NCI-H2029 treated with DMSO at 0.1 percent for 48 hours (cell line): Measurements from ENCODE around the gene CHCHD6.

Source experiments
- DNase-seq: peaks from one replicate; lab custom pipeline; 2025; lab: John Stamatoyannopoulos, UW

The CHCHD6 gene

GRCh38 chr3:126895178-126896066 is 191.4 kb downstream of the CHCHD6 start:
- no peak for DNase-seq

- no peak for DNase-seq
These were observed 192.0 kb downstream of the CHCHD6 start for GRCh38 chr3:126896067-126896441.

DNA sequence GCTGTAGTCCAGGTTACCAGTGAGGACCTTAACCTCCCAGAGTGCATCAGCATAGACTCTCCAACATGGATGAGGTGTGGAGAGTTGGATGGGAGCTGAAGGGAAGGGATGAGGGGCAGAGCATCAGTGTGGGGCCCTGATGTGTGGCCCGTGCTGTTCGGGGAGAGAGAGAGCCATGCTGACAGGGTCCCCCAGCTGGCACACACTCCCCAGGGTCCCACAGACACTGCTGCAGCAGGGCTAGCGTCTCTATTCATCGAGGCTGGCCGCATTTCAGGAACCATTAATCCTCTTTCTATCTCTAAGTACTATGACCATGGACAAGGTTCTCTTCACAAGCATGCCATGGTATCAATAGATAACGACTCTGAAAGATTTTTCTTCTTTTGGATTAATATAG is 192.9 kb downstream of the CHCHD6 start:
- DNase-seq: no peak

DNA sequence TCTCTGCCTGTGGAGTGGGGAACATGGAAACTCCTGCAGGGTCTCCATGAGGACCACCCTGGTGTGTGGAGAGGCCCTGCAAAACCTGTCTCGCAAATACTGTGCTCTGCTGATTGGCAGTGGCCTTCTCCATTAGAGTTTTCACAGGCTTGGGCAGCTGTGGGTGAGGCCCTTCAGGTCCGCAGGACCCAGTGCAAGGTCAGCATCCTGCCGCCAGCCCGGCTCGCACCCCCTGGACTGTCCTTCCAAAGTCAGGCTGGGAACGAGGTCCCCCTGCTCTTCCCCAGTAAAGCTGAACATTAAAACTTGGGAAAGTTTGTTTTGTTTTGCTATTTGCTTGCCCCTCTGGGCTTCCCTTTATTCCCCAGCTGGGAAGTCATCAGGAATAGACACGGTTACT is 193.9 kb downstream of the CHCHD6 start:
- DNase-seq: no peak

DNA sequence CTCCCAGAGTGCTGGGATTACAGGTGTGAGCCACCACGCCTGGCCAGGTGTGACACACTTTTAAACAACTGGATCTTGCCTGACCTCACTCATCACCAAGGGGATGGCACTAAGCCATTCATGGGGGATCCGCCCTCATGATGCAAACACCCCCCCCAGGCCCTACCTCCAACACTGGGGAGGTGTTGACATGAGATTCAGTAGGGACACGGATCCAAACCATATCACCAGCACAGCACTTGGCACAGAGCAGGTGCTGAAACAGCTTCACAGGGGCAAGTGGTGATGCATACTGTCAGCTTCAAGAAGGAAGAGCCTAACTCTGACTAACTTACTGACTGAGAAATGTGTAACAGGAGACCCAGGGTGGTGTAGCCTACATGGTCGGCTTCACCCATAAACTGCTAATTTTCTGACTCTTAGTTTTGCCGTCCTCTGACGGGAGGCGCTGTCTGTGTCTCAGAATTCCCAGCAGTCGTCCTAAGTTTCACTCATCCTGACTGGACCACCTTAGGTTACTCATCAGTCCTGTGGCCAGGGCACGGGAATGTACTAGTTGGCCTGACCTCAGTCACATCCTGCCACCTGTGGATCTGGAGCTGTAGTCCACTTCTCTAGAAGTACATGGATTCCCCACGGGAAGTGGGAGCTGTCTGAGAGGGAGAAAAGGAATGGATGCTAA is 197.0 kb downstream of the CHCHD6 start:
- no peak for DNase-seq

DNA sequence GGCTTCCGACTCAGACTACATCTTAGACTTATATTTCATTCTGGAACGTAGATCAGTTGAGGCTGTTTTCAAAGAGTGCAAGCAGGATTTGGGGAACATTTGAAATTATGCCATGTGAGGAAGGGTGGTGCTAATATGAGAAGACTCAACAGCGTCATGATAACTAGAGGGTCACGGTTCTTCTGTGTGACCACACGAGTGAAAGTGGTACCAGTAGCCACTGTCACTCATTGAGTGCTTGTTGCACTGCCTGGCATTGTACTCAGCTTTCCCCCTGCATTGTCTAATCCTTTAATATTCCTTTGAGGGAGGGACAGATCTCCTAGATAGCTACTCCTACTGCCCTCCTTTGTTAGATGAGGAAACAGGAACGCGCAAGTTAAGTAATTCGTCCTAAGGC is 197.6 kb downstream of the CHCHD6 start:
- no peak for DNase-seq

DNA sequence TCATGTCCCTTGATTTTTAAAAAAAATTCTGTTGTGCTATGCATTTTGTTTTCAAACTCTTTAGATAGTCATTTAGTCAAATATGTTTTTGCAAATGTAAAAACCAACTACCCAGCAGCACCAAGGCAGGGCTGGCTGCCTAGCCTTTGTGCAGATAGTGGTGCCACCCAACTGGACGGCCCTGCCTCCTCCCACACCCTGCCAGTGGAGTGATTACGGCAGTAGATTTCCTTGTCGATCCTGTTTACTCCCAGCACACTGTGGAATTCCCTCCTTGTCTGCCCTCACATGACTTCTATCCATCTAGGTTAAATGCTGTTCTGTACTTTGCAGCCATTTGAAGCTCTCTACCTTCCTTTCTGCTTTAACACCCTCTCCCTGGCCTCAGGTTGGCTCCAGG is 199.5 kb downstream of the CHCHD6 start:
- DNase-seq: no peak

DNA sequence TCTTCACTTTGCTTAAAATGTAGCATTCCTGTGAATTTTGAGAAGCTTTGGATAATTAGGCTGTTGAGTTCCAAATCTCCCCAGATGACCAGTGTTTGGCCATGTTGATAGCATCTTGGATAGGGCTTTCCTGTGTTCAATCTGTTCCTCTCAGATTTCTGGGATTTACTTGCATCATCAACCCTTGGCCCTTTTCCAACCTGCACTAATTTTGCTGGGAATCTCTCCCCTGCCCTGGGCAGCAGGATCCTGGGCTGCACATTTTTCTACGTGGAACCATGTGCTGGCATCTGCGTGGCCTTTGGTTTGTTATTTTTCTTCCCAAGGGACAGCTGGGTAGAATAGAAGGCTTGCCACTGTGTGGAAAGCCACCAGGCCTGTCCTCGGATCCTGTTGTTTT is 203.5 kb downstream of the CHCHD6 start:
- no peak for DNase-seq

GRCh38 chr3:126908752-126909275 is 204.8 kb downstream of the CHCHD6 start:
- DNase-seq: no peak

DNA sequence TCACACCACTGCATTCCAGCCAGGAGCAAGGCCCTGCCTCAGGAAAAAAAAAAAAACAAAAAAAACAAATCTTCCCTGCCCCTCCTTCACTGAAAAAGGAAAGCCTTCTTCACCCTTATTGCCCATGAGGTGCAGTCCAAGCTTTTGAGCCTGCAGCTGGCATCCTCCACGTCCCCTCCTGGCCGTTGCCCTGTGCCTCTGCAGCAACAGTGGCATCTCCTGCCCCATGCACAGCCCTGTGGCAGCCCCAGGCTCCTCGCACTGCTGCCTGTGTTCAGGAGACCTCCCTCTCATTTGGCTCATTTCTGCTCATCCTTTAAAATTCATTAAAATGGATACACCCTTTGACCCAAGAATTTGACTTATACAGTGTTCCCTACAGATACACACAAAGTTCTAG is 206.2 kb downstream of the CHCHD6 start:
- DNase-seq: no peak

DNA sequence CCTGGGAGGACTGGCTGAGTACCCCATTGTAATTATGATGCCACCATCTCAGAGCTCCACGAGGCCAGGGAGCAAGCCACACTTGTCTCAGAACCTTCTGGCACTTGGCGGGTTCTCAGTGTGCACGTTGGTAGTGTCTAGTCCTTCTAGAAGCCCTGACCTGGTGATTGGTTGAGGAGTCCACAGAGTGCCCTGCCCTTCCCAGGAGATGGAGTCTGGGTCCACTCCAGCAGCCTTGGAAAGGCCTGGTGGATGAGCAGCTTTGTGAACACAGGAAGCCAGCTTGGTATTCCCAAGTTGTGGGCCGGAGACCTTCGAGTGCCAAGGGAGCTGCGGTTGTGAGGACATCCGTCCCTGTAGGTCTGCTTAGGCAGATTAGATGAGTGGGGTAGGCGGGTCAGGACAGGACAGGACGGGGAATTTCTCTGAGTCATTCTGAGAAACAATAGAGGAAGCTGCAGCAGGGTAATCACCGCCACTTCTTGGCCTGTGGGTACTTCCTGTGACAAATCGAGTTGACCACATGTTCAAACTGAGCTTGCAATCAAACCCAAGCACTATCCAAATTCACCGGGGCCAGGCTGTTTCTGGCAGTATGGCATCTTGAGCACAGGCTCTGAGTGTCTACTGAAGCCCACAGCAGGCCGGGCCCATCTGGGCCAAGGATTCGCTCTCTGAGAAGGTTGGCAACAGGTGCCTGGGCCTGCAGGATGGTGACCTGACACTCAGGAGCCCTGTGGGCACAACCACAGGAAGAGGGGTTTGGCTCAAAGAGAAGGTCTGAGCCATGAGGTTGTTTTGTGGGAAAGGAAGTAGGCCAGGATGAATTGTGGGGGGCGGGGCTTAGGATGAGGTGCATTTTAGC is 207.4 kb downstream of the CHCHD6 start:
- peak; percentile 25 for DNase-seq

DNA sequence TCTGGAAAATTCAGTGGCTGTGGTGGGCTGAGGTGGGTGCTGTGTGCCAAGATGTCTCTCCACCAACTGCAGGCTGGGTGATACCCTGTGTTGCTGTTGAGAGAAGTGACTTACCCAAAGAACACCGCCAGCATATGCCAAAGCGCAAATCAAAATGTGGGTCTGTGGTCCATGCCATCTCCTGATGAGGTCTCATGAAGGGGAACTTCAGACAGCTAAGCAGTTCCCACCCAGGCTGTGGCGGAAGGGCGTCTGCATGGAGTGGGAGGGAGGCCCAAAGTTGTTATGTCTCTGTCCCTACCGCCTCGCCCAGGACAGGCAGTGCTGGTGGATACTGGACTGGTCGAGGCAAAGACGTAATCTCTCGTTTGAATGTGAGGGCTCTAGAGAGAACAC is 208.0 kb downstream of the CHCHD6 start:
- no peak for DNase-seq

DNA sequence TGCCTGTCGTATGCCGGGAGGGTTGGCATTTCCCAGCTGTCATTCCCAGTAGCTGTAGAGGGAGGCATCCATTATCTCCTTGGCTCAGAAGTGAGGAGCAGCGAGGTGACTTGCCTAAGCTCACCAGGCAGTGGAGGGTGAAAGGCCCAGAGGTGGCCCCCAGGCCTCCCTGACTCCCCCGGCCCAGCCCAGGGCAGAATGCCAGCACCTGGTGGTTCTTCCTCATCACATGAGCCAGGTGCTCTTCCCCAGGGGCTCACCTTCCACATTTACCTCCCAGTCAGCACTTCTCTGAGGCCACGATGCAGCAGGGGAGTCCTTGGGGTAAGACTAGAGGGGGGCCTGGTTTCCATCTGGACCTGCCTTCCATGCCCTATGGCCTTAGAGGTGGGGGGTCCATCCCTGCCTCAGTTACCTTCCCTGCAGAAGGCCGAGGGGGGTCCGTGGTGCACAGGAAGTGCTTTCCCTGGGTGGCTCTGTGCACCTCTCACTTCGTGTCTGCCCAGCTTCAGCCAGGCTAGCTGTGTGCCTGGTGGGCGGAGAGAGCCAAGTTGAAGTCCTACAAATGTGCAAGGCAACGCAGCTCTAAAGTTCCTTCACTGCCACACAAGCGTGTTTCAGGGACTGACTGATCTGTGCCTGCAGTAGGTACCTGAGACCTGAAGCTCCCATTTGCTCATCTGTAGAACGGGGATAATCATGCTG is 208.6 kb downstream of the CHCHD6 start:
- DNase-seq: no peak

DNA sequence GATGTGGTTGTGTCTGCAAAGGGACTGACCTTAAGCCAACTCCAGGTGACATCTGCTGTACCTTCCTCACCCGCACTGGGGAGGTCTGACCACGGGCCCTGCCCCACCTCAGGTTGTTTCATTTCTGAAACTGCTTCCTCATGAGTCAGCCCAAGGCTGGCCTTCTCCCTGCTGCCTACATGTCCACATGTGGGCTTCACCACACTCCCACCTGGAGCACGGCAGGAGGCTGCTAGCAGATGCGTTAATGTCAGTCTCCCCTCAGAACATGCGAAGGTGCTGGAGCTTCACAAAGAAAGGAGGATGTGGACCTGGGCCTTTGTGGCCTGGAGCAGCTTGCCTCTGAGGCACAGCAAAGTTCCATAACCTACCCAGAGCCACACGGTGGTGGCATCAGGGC is 209.5 kb downstream of the CHCHD6 start:
- no peak for DNase-seq

DNA sequence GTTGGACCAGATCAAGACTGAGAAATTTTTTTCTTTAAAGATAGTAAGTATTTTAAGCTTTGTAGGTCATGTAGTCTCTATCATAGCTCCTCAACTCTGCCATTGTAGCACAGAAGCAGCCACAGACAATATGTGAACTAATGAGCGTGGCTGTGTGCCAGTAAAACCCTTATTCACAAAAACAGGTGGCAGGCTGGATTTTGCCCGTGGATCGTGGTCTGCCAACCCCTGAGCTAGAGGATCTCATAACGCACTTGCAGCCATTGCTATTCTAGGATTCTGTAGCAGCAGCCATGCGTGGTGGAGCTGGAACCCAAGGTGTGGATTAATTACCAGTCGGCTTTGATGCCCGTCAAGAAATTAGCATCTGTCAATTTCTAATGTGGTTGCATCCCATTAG is 210.2 kb downstream of the CHCHD6 start:
- peak; percentile 54 for DNase-seq

DNA sequence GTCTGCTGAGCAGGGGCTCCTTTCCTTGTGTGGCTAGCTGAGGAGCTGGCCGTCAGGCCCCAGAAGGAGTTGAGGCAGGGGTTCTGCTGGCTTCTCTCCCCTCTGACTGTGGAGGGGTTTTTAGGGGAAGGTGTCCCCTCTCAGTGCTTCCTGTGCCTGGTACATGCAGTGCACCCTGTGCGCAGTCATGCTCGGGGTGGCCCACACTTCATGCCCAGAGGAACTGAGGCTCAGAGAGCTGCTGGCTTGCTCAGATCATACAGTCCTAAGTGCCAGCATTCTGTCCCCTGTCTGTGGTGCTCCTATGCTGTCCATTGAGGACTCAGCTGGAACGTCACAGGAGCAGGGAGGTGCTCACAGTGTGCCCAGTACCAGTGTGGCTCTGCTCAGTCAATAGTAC is 211.0 kb downstream of the CHCHD6 start:
- no peak for DNase-seq

- no peak for DNase-seq
These were observed 212.5 kb downstream of the CHCHD6 start for GRCh38 chr3:126916546-126916945.

GRCh38 chr3:126917232-126917804 is 213.3 kb downstream of the CHCHD6 start:
- peak; percentile 11 for DNase-seq

DNA sequence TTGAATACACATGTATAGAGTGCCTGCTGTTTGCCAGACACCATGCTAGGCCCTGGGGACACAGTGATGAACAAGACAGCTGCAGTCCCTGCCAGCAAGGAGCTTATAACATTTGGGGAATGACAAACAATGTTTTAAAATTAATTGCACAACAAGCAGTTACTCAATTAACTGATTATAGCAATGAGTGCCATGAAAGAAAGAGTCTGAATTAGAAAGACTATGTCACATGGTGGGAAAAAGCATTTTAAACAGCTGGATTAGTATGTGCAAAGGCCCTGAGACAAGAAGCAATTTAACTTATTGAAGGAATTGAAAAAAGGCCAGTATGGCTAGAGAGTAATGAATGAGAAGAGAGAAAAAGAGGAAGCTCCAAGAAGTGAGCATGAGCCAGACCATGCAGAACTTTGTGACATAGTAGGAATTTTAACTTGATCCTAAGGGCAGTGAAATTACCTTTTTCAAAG is 214.3 kb downstream of the CHCHD6 start:
- DNase-seq: no peak

GRCh38 chr3:126921085-126921824 is 217.2 kb downstream of the CHCHD6 start:
- DNase-seq: no peak

- no peak for DNase-seq
These were observed 218.4 kb downstream of the CHCHD6 start for GRCh38 chr3:126922466-126922865.
